Measurements from ENCODE around the gene CDCP1.

The CDCP1 gene, protein sequence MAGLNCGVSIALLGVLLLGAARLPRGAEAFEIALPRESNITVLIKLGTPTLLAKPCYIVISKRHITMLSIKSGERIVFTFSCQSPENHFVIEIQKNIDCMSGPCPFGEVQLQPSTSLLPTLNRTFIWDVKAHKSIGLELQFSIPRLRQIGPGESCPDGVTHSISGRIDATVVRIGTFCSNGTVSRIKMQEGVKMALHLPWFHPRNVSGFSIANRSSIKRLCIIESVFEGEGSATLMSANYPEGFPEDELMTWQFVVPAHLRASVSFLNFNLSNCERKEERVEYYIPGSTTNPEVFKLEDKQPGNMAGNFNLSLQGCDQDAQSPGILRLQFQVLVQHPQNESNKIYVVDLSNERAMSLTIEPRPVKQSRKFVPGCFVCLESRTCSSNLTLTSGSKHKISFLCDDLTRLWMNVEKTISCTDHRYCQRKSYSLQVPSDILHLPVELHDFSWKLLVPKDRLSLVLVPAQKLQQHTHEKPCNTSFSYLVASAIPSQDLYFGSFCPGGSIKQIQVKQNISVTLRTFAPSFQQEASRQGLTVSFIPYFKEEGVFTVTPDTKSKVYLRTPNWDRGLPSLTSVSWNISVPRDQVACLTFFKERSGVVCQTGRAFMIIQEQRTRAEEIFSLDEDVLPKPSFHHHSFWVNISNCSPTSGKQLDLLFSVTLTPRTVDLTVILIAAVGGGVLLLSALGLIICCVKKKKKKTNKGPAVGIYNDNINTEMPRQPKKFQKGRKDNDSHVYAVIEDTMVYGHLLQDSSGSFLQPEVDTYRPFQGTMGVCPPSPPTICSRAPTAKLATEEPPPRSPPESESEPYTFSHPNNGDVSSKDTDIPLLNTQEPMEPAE

GRCh38 chr3:45145681-45146614, at the start of gene CDCP1:
Gene CDCP1, minus strand, starts transcription at chr3:45146378. Its CDS starts 91 bp downstream, at chr3:45146287.
- no peak for DNase-seq

DNA sequence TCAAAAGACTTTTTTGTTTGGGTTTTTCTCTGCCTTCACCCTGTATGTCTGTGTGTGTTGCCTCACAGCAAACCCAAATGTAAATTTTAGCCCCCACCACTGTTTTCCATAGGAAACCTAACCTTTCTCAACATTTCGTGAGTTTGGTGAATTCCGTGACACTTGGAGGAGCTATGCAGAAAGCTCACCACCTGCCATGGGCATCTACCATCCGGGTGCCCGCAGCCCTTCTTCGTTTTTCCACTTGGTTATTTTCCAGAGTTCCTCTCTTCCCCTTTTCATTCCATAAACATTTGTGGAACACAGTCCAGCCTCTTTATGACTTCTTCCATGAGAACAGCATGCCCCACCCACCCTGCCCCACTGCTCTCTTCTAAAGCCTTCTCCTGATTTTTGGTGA, 48.6 kb upstream of the CDCP1 start:
- DNase-seq, result no peak

DNA sequence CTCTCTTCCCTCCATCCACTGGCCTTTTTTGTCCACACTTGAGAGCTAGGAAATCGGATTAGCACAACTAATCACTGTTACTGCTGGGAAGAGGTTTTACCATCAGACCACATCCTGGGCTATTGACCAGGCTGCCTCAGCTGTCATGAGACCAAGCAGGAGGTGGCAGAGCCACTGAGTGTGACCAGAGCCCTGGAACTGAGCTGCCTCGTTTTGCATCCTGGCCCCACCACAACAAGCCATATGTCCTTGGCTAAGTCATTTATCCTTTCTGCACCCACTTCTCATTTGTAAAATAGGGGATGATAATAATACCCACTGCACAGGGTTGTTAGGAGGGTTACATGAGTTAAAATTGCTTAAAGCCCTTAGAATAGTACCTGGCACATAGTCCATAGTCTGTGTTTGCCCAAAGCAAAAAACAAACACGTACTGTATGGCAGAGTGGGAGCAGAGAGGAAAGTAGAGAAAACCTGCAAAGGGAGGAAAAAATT, 45.8 kb upstream of the CDCP1 start:
- no peak for DNase-seq

DNA sequence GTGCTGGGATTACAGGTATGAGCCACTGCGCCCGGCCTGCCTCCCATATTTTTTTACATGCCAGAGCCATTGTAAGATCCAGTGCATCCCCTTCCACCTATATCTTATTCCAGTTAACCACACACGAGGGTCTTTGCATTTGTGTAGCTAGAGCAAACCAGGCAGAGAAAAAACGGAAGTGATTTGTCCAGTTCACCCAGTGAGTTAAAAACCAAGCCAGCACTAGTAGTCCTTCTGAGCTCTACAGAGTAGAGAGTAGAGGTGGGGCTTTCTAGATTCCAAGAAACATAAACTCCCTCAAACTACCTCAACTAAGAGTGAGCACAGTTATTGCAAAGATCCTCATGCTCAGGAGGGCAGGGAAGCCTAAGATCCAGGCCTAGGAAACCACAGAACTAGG, 45.2 kb upstream of the CDCP1 start:
- no peak for DNase-seq

- no peak for DNase-seq
Observed at GRCh38 chr3:45188719-45189659, 42.8 kb upstream of the CDCP1 start.

DNA sequence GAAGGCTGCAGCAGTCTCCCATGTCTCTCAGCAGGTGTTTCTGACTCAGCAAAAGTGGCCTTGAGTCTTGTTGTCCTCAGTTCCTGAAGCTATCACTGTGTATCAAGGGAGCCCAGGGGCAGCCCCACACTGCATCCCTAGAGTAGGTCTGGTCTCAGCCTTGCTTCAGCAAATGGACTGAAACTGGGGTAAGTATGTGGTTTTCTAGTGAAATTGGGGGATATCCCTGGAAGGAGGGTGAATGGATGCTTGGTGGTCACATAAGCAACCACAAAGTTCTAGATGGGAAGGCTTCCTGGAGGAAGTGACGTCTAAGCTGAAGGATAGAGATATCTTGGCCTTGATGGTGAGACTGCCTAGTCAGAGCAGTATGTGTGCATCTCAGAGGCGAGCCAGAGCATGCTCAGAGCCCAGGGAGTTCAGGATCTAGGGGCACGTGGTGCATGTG, 41.5 kb upstream of the CDCP1 start:
- no peak for DNase-seq

GRCh38 chr3:45186871-45187270, 40.7 kb upstream of the CDCP1 start:
- no peak for DNase-seq

GRCh38 chr3:45185461-45185860, 39.3 kb upstream of the CDCP1 start:
- no peak for DNase-seq

DNA sequence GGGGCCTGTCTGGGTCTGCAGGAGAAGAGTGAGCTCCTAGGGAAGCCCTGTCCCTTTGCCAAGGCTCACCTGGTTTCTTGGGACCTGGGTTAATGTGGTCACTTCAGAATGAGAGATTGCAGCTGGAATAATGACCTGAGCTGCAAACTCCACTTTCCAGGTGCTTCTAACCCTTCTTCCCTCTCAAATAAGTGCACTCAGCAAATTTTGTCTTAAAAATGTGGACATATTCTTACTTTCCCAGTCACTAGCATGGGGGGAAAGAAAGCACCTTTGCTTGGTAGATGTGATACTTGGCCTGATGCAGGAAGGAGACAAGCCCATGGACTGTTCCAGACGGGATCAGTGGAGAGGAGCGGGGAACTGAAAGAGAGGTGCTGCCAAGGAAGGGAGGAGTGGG, 38.9 kb upstream of the CDCP1 start:
- no peak for DNase-seq

GRCh38 chr3:45183872-45184262, 37.7 kb upstream of the CDCP1 start:
- no peak for DNase-seq

- no peak for DNase-seq
Observed at GRCh38 chr3:45182915-45183871, 37.0 kb upstream of the CDCP1 start.

GRCh38 chr3:45181496-45181895, 35.3 kb upstream of the CDCP1 start:
- DNase-seq, result no peak

GRCh38 chr3:45180899-45181298, 34.7 kb upstream of the CDCP1 start:
- DNase-seq, result no peak

DNA sequence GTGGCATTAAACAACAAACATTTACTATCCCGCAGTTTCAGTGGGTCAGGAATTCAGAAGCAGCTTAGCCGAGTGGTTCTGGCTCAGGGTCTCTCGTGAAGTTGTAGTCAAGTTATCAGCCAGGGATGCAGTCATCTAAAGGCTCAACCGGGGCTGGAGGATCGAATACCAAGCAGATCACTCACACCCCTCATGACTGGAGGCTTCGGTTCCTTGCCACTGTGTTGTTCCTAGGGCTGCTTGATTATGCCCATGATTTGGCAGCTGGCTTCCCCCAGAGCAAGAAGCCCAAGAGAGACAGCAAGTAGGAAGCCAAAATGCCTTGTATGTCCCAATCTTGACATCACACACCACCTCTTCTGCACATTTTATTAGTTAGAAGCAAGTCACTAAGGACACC, 33.9 kb upstream of the CDCP1 start:
- DNase-seq, result no peak

- DNase-seq, result no peak
Observed at GRCh38 chr3:45179163-45179562, 33.0 kb upstream of the CDCP1 start.

DNA sequence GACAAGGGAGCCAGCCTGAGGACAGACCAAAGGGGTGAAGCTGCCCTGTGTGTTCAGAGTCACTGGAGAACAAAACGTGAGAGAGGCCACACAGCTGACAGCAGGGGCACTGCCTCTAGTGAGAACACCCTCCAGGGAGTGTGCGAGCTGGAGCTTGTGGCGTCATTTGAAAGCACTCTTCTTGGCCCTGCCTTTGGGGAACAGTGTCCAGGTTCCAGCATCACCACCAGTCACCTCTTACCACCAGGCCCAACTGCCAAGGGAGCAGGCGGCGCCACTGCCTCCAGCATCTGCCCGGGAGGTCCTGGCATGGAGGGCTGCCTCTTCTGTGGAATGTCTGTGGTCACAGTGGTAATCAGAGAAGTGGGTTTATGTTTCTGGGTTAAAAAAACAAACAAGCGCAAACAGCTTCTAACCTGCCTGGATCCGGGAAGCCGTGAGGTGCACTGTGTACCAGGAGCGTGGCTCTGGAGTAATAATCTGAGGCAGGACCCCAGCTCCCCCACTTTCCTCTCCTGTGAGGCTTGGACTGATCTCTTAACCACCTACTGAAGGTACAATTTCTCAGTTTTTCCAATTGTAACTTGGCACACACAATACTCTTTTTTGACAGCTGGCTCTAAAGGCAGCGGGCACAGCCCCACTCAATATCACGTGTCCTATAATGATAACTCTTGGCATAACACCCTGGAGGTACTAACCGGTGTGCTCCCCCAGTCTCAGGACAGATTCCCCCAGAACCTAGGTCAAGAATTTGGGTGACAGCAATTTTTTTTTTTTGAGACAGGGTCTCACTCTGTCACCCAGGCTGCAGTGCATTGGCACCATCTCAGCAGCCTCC, 32.2 kb upstream of the CDCP1 start:
- DNase-seq, result no peak

- no peak for DNase-seq
Observed at GRCh38 chr3:45176912-45177311, 30.7 kb upstream of the CDCP1 start.

DNA sequence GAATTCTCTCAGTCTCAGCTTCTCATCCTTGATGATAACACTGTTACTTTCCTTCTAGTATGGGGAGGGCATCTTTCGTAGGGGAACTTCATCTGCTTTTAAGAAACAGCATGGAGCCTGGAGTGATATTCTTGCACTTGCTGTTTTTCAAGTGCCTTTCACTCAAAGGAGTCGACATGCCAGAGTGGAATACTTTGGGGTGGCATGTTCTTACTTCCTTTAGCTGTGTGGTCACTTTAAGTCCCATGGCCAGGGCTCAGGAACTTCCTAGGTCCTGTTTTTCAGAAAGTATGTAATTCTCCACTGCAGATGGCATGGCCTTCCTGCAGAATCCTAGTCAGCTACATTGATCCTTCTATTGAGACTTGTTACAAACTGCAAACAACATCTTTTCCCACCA, 28.1 kb upstream of the CDCP1 start:
- no peak for DNase-seq

GRCh38 chr3:45173776-45174175, 27.6 kb upstream of the CDCP1 start:
- DNase-seq, result no peak

Measured in NCI-H748 treated with DMSO at 0.1 percent for 48 hours (cell line).